Left ventricle myocardium inferior (tissue), 1 donor: ENCODE data around the gene TBC1D16. TPM values are rescaled to one million over a fixed set of nuclear protein-coding genes. Genes with fewer than 3 reads are reported as not detected.

ENCODE experiments used
- DNase-seq: peaks from one replicate; pipeline ENCODE4 v3.0.0-alpha.2; 2020
- H3K27ac ChIP-seq: fragments of 200-600 bp; replicated peaks from 2 replicates; pipeline ENCODE4 v1.8.0; 2021
- H3K27me3 ChIP-seq: fragments of 200-600 bp; 2 replicates; pipeline ENCODE4 v1.8.0; 2021; ENCODE audit warnings: low read depth
- H3K36me3 ChIP-seq: fragments of 200-600 bp; 2 replicates; pipeline ENCODE4 v1.8.0; 2021
- H3K4me1 ChIP-seq: fragments of 200-600 bp; 2 replicates; pipeline ENCODE4 v1.8.0; 2021
- H3K4me3 ChIP-seq: fragments of 200-600 bp; 2 replicates; pipeline ENCODE4 v1.8.0; 2021; ENCODE audit warnings: mild to moderate bottlenecking, moderate library complexity
- H3K9me3 ChIP-seq: fragments of 200-600 bp; replicated peaks from 2 replicates; pipeline ENCODE4 v1.8.0; 2021
- intact Hi-C: fragments of 100-400 bp; cut with micrococcal nuclease; formaldehyde crosslinking; loops from one replicate; pipeline ENCODE4 v1.11.0; 2022
- total RNA-seq: library from RNA; stranded (reverse); fragmentation: NEBNext Ultra II Directional; extraction: Animal tissue kit (Norgen Biotek cat#: 25700); gene quantifications from one replicate; pipeline ENCODE4 v1.2.1, GENCODE V29; 2021
- TF ChIP-seq, protein P1 (sequence below): fragments of 200-600 bp; IDR thresholded peaks from 2 replicates; pipeline ENCODE4 v1.8.0; 2021; ENCODE audit warnings: antibody characterized with exemption, mild to moderate bottlenecking, borderline replicate concordance
- donor health status: DM: no; HTN: yes; CAD: no; lungs with severe emphysema.

Gene TBC1D16
- total RNA-seq, 1 donor from 2014 or later = 15.9 TPM

DNA sequence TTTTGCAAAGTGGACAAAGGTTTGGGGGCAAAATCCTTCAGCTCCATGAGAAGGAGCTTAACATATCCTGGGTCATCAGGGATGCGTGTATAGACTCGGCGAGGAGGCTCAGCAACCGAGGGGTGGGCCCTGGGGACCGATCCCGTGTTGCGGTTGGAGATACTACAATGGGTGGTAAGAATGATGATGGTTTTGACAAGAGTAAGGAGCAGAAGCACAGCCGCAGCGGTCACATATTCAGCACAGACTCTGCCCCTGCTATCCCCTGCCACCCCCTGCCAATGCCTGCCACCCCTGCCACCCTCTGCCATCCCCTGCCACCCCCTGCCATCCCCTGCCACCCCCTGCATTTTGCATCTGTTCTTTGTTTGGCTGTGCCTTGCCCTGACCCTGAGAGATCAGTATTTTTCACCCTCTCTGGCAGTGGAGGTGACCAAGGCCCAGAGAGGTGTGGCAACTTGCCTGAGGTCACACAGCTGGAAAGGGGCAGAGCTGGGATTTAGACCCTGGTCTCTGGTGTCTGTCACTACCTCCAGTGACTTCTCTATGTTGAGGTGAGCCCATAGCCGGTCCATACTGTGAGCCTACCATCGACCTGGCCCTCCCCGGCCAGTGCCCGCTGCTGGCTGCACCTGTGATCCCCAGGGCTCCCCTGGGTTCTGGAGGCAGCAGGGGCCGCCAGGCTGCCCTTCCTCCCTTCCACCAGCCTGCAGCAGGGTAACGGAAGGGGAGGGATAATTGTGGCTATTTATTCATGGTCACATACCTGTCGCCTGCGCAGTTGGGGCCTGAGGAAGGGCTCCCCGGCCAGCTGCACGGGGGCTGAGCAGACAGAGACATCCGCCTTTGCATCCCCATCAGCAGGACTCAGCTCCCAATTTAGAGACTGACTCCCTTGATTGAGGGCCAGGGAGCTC, 121.5 kb downstream of the TBC1D16 start:
- H3K27me3 ChIP-seq = peaks cover 53% of the 10 kb centered on the region
- no peak for DNase-seq
- peaks cover 25% of the 10 kb centered on the region for H3K4me1 ChIP-seq
- intact Hi-C loops = no loop called here
- H3K36me3 ChIP-seq = no peaks in the 10 kb centered on the region
- TF ChIP-seq, protein P1, sequence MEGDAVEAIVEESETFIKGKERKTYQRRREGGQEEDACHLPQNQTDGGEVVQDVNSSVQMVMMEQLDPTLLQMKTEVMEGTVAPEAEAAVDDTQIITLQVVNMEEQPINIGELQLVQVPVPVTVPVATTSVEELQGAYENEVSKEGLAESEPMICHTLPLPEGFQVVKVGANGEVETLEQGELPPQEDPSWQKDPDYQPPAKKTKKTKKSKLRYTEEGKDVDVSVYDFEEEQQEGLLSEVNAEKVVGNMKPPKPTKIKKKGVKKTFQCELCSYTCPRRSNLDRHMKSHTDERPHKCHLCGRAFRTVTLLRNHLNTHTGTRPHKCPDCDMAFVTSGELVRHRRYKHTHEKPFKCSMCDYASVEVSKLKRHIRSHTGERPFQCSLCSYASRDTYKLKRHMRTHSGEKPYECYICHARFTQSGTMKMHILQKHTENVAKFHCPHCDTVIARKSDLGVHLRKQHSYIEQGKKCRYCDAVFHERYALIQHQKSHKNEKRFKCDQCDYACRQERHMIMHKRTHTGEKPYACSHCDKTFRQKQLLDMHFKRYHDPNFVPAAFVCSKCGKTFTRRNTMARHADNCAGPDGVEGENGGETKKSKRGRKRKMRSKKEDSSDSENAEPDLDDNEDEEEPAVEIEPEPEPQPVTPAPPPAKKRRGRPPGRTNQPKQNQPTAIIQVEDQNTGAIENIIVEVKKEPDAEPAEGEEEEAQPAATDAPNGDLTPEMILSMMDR = no peak
- no peaks in the 10 kb centered on the region for H3K9me3 ChIP-seq
- no peak overlapping the region for H3K4me3 ChIP-seq
- no peak overlapping the region for H3K27ac ChIP-seq

DNA sequence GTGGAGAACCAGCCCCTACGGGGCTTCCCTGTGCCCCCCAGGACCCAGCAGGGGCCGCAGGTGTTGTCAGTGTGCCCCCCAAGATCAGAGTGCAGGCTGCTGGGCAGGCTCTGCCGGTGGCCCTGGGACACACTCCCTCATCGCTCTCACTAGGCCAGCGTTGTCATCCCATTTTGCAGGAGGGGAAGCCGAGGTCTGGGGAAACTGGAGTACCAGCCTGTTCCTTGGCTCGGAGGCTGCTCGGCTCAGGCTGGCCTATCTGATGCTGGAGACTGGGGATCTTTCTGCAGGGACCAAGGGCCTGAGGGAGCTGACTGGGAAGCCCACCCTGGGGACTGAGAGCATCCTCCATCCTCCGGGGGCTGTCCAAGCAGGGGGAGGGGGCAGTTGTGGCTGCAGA, 122.2 kb downstream of the TBC1D16 start:
- H3K27me3 ChIP-seq = peaks cover 46% of the 10 kb centered on the region

DNA sequence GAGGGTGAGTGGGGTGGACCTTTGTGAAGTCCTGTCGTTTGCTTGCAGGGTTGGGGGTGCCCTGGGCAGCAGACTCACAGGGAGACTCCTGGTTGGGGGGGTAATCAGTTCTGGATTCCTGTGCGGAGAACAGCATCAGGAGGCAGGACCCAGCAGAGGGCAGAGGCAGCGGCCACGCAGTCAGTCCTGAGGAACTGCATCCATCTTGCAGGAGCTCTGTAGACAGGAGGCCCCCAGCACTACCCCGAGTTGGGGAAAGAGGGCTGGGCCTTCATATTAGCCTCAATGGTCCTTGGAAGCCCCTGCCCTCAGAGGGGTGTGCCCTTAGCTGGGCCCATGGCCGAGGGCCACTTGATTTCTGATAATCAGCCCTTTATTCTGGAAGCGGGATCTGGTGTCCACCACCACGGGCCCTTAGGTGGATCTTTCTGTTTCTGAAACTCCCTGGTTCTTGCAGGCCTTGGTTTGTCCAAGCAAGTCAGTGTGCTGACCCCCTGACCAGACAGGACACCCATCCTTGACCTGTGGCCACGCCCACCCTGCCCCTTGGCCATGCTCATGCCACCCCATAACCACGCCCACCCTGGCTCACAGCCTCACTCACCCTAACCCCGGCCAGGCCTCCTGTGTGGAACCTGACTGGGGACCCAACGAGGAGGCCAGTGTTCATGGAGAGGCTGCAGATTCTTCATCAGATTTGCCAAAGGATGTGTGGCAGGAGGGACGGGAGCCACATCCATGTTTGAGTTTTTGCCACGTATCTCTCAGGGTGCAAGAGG, 122.9 kb downstream of the TBC1D16 start:
- intact Hi-C loops = no loop called here
- TF ChIP-seq, protein P1 = no peak
- Histone ChIP-seq H3K4me3 (no peak overlapping the region), H3K36me3 (no peaks in the 10 kb centered on the region), H3K27ac (no peak overlapping the region), H3K4me1 (peaks cover 22% of the 10 kb centered on the region), H3K27me3 (peaks cover 45% of the 10 kb centered on the region), H3K9me3 (no peaks in the 10 kb centered on the region)
- no peak for DNase-seq

More for the DNA sequence above, 122.2 kb downstream of the TBC1D16 start:
- no peaks in the 10 kb centered on the region for H3K36me3 ChIP-seq
- no peaks in the 10 kb centered on the region for H3K9me3 ChIP-seq
- H3K27ac ChIP-seq = no peak overlapping the region
- TF ChIP-seq, protein P1 = no peak
- intact Hi-C loops = no loop called here
- no peak for DNase-seq
- no peak overlapping the region for H3K4me3 ChIP-seq
- H3K4me1 ChIP-seq = peaks cover 18% of the 10 kb centered on the region

DNA sequence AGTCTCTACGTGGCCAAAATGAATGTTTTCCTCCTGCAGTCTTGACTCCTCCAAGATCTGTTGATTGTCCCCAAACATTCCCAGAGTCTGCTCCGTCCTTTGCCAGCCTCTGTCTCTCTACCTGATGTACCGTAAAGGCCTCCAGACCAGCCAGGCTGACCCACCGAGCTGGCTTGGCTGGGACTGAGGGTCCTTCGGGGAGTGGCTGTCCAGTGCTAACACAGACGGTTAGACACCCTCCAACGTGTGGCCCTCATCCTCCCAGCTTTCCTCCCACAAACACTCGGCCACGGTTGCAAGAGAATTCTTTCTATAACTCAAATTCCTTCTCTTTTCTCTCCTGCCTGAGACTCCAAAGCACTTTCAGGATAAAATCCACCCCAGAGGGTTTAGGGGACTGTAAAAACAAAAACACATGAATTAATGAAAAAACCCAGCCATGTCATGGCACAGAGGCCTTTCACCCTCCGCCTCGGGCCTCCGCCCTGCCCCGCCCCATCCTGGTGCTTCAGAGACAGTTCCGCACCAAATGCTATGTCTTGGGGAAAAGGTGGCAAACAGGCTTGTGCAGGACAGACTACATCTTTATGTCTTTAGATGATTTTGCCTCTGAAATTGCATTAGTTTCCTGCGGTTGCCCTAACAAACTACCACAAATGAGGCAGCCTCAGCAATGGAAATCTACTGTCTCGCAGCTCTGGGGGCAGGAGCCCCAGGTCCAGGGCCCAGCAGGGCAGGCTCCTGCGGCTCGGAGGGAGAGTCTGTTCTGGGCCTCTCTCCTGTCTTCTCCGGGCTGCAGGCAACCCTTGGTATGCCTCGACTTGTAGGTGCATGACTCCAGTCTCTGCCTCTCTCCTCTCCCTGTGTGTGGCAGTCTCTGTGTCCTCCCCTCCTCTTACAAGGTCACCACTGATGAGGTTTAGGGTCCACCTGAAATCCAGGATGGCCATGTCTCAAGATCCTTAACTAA, 124.0 kb downstream of the TBC1D16 start:
- no peaks in the 10 kb centered on the region for H3K36me3 ChIP-seq
- H3K27ac ChIP-seq = no peak overlapping the region
- DNase-seq = no peak
- peaks cover 24% of the 10 kb centered on the region for H3K4me1 ChIP-seq
- peaks cover 46% of the 10 kb centered on the region for H3K27me3 ChIP-seq
- no peak overlapping the region for H3K4me3 ChIP-seq
- intact Hi-C loops = no loop called here
- H3K9me3 ChIP-seq = no peaks in the 10 kb centered on the region
- TF ChIP-seq, protein P1 = no peak

DNA sequence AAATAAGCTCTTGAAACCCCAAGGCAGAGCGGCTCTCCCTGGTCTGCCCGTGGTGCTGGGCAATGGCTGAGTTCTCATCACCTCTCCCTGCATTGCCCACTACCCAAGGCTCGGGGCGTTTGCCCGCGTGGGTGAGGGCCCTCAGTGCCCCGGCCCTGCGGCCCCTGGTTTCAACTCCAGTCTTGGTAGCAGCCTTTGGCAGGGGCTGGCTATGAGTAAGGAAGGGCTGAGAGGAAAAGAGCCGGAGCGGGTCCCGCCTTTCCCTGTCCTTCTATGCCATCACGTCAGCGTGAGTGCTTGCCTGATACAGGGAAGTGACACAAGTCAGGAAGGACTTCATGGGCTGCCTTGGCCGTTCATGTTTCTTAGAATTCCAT, 124.7 kb downstream of the TBC1D16 start:
- Histone ChIP-seq H3K27me3 (peaks cover 46% of the 10 kb centered on the region), H3K9me3 (no peaks in the 10 kb centered on the region), H3K4me1 (peaks cover 21% of the 10 kb centered on the region), H3K36me3 (no peaks in the 10 kb centered on the region), H3K27ac (no peak overlapping the region), H3K4me3 (no peak overlapping the region)
- intact Hi-C loops = no loop called here
- DNase-seq = no peak
- TF ChIP-seq, protein P1 = no peak
